DOHH2 (cell line): Measurements from ENCODE around the gene THRB.

Experiments used
- H3F3A ChIP-seq: fragments of 200-600 bp; sonication (generic), shearing (Covaris generic); 2 replicates; pipeline ENCODE4 v1.6.0; 2016; ENCODE audit warnings: antibody characterized with exemption, mild to moderate bottlenecking; ENCODE audit not compliant: control insufficient read depth, insufficient read depth
- H3K27ac ChIP-seq: fragments of 200-600 bp; sonication (generic); 2 replicates; pipeline ENCODE4 v1.5.1; 2014; ENCODE audit warnings: low read depth, mild to moderate bottlenecking, low read length, moderate library complexity
- H3K27me3 ChIP-seq: fragments of 200-600 bp; sonication (generic); 2 replicates; pipeline ENCODE4 v1.6.1; 2014; ENCODE audit warnings: mild to moderate bottlenecking, low read length, mixed read lengths; ENCODE audit not compliant: control insufficient read depth
- H3K36me3 ChIP-seq: fragments of 200-600 bp; sonication (generic); 2 replicates; pipeline ENCODE4 v1.6.1; 2014; ENCODE audit warnings: mild to moderate bottlenecking, low read length, moderate library complexity, mixed read lengths; ENCODE audit not compliant: control insufficient read depth
- H3K4me1 ChIP-seq: fragments of 200-600 bp; sonication (generic); 2 replicates; pipeline ENCODE4 v1.6.1; 2014; ENCODE audit warnings: mild to moderate bottlenecking, low read length, mixed read lengths; ENCODE audit not compliant: control insufficient read depth
- H3K4me2 ChIP-seq: fragments of 200-600 bp; sonication (generic); 2 replicates; pipeline ENCODE4 v1.6.0; 2014; ENCODE audit warnings: mild to moderate bottlenecking, low read length, moderate library complexity
- H3K4me3 ChIP-seq: fragments of 200-600 bp; sonication (generic); 2 replicates; pipeline ENCODE4 v1.5.1; 2014; ENCODE audit warnings: mild to moderate bottlenecking, low read length, mixed read lengths
- H3K79me2 ChIP-seq: fragments of 200-600 bp; sonication (generic); 2 replicates; pipeline ENCODE4 v1.6.1; 2014; ENCODE audit warnings: mild to moderate bottlenecking, low read length, mixed read lengths; ENCODE audit not compliant: control insufficient read depth
- H3K9me2 ChIP-seq: fragments of 200-600 bp; sonication (generic); replicated peaks from 2 replicates; pipeline ENCODE4 v1.6.1; 2014; ENCODE audit warnings: mild to moderate bottlenecking, low read length, mixed read lengths; ENCODE audit not compliant: control insufficient read depth
- H3K9me3 ChIP-seq: fragments of 200-600 bp; sonication (generic); 2 replicates; pipeline ENCODE4 v1.6.1; 2014; ENCODE audit warnings: antibody characterized with exemption, low read length, mixed read lengths; ENCODE audit not compliant: control insufficient read depth, insufficient read depth
- H4K20me1 ChIP-seq: fragments of 200-600 bp; sonication (generic); 2 replicates; pipeline ENCODE4 v1.6.0; 2014; ENCODE audit warnings: low read depth, mild to moderate bottlenecking, antibody characterized with exemption, low read length, moderate library complexity; ENCODE audit not compliant: control insufficient read depth, insufficient read depth
- CTCF ChIP-seq: fragments of 200-600 bp; sonication (generic); IDR thresholded peaks from one replicate; pipeline ENCODE4 v1.5.1; 2014; ENCODE audit warnings: antibody characterized with exemption, mild to moderate bottlenecking, low read depth, low read length; ENCODE audit not compliant: poor library complexity, severe bottlenecking
- EZH2phosphoT487 ChIP-seq: fragments of 200-600 bp; sonication (generic); IDR thresholded peaks from 2 replicates; pipeline ENCODE4 v1.6.1; 2017; ENCODE audit warnings: borderline replicate concordance, mild to moderate bottlenecking, antibody characterized with exemption, low read length, moderate library complexity, mixed read lengths

THRB gene

DNA sequence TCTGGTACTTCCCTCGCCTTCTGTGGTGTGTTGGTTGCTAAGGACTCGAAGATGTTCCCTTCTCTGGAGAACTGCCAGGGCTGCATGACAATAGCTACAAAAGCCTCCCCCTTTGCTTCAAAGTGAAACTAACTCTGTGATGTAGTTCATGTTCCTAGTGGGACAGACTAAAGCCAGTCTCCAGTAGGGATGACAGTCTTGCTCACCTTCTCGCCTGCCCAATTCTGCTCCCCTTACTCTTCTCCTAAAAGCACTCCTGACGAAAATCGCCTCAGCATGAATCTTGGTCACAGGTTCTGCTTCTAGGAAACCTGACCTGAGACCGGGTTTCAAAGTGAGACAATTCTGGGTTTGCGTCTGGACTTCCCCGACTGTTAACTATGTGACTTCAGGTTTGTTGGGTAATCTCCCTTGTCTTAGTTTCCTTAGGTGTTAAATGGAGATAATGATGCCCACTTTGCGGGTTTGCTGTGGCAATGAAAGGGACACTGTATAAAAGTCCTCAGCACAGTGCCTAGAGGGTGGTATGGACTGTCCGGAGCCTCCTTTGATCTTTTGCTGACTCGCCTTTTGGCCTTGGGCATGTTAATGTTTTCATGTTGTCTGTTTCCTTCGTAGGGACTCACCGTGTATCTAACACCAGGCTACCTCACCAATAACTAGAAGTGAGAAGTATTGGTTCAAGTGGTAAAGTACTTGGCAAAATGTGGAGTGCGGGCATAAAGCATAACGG, 24.9 kb upstream of the THRB start:
- no peaks in the 10 kb centered on the region for H3K9me2 ChIP-seq
- TF ChIP-seq EZH2phosphoT487 (no peak), CTCF (no peak)
- no peak overlapping the region for H3K27ac ChIP-seq
- no peak overlapping the region for H3K4me3 ChIP-seq
- peaks cover 41% of the 10 kb centered on the region for H3K27me3 ChIP-seq
- no peaks in the 10 kb centered on the region for H3K79me2 ChIP-seq
- no peaks in the 10 kb centered on the region for H3F3A ChIP-seq
- no peaks in the 10 kb centered on the region for H3K36me3 ChIP-seq
- no peaks in the 10 kb centered on the region for H4K20me1 ChIP-seq
- H3K4me2 ChIP-seq = no peak overlapping the region
- H3K4me1 ChIP-seq = no peaks in the 10 kb centered on the region
- H3K9me3 ChIP-seq = peaks cover 8% of the 10 kb centered on the region

GRCh38 chr3:24518990-24519367, 24.3 kb upstream of the THRB start:
- Histone ChIP-seq H3K4me1 (no peaks in the 10 kb centered on the region), H3K4me3 (no peak overlapping the region), H4K20me1 (no peaks in the 10 kb centered on the region), H3K27me3 (peaks cover 38% of the 10 kb centered on the region), H3K36me3 (no peaks in the 10 kb centered on the region), H3K9me3 (peaks cover 8% of the 10 kb centered on the region), H3K4me2 (no peak overlapping the region), H3K27ac (no peak overlapping the region), H3F3A (no peaks in the 10 kb centered on the region), H3K79me2 (no peaks in the 10 kb centered on the region), H3K9me2 (no peaks in the 10 kb centered on the region)
- no peak for TF ChIP-seq EZH2phosphoT487
- no peak for TF ChIP-seq CTCF

- Histone ChIP-seq H3K9me2 (no peaks in the 10 kb centered on the region), H3F3A (no peaks in the 10 kb centered on the region), H3K9me3 (no peaks in the 10 kb centered on the region), H3K4me1 (no peaks in the 10 kb centered on the region), H3K27me3 (peaks cover 3% of the 10 kb centered on the region), H4K20me1 (no peaks in the 10 kb centered on the region), H3K27ac (no peak overlapping the region), H3K36me3 (no peaks in the 10 kb centered on the region), H3K79me2 (no peaks in the 10 kb centered on the region), H3K4me3 (no peak overlapping the region), H3K4me2 (no peak overlapping the region)
- TF ChIP-seq CTCF (no peak), EZH2phosphoT487 (no peak)
Measured at GRCh38 chr3:24514119-24514518, 19.5 kb upstream of the THRB start.
